Hindlimb muscle (tissue), 1 donor: ENCODE measurements around the gene CEACAM3. TPM values are rescaled to one million over a fixed set of nuclear protein-coding genes. Genes with fewer than 3 reads are reported as not detected.
"Not testable (repeated sequence)": the region's sequence is repeated elsewhere in the genome, so short reads cannot be mapped to it uniquely, and the experiment has no call there.

Experiments used
- DNase-seq: peaks from one replicate; pipeline ENCODE4 v3.0.0-alpha.2; 2013
- polyA plus RNA-seq: library from polyadenylated mRNA; unstranded; fragments of 120-200 nt; gene quantifications from one replicate; pipeline ENCODE4 v1.2.1, GENCODE V29; 2013; ENCODE audit not compliant: insufficient read length

The CEACAM3 gene
- not detected for polyA plus RNA-seq

DNA sequence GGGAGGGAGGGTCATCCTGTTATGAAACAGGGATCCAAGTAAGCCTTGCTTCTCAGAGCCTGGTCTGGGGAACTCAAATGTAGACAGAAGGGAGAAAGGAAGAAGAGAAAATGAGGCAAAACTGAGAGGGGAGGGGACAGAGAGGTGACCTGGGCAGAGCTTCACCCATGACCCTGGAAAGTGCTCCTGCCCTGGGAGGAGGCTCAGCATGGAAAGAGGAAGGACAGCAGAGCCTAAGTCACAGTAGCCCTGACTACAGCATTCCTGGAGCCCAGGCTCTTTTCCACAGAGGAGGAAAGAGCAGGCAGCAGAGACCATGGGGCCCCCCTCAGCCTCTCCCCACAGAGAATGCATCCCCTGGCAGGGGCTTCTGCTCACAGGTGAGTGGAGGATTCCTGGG, at the start of gene CEACAM3:
TSS of gene CEACAM3 (plus strand) at position 226 of the 400 bp plus-strand sequence. CDS start at position 317, 91 bp downstream.
- no peak for DNase-seq

DNA sequence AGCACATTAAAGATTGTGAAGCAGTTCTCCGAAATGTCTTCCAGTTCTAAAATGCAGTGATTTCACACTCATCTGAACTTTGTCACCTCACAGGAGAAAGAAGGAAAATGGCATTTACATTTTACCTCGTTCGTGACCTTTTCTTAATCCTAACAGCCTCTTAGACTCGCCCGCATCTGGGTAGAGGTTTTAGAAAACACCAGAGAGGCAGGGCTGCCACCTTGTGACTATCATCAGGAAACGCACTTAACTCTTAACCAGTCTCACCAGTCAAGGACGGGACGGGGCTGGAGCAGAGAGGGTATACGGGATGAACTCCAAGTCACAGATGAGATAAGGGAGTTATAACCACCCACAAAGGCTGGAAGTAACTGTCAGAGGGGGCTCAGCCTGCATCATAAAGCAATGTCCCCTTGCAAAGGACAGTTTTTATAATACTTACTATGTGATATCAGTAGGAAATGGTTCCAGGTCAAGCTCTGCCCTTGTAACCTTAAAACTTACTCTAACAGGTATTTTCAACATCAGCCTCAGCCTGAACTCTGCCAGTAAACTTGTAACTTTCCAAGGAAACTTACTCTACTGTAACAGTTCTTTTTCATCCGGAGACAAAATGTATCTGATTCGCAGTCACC, 49.7 kb upstream of the CEACAM3 start:
- DNase-seq, result no peak

DNA sequence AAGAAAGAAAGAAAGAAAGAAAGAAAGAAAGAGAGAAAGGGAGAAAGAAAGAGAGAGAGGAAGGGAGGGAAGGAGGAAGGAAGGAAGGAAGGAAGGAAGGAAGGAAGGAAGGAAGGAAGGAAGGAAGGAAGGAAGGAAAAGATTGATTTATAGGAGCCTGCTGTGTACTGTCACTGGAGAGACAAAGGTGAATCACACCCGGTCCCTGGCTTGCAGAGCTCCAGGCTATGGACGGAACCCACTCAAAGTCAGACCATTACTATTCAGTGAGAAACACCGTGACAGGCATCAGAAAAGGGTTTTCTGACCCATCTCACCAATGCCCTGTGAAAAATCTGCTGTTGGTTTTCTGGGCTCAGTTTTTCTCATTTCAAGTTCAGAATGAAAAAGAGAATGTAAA, 48.4 kb upstream of the CEACAM3 start:
- no peak for DNase-seq

DNA sequence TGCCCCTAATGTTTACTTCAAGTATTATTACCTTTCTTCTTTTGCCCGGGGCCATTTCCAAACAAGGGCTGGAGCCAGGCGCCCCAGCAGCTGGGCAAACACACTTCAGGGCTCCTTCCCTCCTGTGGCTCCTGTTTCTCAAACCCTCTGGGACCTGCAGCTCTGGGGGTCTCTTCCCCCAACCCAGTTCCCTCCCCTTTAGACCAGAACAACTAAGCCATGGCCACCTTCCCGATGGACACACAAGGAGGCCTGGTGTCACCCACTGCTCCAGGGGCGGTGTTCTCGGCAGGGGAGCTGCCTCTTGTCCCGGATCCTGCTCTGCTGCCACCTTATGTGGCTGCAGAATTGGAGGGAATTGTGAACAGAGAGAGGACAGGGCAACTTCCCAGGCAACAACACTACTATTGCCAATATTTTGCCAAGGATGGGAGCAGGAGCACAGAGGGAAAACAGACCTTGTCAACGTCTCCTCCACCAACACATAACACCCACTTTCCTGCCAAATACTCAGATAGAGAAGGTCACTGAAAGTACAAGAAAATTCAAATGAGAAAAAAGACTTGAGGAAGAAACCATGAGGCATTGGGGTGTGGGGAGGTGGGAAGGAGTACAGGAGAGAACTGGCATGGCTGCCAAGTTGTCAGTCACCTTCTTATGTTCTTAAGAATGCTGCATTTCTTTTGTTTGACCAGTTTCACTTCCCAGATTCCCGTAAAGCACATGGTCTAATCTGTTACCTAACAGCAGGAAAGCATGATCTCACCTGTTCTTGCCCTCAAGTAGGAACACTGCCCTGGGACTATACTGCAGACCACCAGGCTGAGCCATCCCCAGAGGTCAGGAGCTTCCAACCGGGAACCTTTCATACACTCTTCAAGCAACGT, 45.9 kb upstream of the CEACAM3 start:
- not testable (repeated sequence) for DNase-seq

DNA sequence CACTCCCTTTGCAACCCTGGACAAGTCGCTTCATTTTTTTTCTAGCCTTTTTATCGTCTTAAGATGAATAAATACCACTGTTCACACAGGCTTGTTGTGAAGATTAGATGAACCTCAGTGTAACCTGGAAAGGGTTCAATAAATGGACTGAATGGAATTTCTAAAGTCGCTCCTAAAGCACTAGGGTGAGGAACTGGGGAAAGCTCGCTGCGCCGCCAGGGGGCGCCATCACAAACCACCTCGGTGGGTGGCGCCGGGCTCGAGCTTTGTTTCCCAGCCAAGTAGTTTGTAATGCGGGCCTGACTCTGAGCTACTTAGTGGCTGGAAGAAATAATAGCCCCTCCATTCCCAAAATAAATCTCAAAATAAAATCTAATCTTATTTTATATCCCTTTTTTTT, 43.2 kb upstream of the CEACAM3 start:
- DNase-seq, result no peak

DNA sequence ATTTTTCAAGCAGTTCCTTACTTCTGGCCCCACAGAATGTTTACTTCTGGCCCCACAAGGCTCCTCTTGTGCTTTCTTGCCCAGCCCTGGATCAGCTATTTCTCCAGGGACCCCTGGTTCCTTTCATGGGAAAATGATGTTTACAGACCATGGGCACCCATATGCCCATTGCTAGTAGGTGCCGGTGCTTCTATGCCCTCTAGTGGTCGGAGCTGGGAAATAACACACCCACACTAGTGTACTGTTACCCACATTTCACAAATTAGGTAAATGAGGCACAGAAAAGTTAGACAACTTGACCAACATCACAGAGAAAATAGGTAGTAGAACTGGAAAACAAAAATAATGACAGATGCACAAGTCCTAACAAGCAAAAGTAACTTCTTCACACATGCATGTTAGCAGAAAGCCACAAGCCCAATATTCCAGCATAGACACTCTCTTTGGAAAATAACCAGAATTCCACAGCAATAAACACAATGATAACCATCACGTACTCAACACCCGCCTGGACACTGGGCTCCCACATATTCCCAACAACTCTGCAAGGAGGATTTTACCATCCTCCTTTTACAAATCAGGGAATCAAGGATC, 42.4 kb upstream of the CEACAM3 start:
- no peak for DNase-seq

DNA sequence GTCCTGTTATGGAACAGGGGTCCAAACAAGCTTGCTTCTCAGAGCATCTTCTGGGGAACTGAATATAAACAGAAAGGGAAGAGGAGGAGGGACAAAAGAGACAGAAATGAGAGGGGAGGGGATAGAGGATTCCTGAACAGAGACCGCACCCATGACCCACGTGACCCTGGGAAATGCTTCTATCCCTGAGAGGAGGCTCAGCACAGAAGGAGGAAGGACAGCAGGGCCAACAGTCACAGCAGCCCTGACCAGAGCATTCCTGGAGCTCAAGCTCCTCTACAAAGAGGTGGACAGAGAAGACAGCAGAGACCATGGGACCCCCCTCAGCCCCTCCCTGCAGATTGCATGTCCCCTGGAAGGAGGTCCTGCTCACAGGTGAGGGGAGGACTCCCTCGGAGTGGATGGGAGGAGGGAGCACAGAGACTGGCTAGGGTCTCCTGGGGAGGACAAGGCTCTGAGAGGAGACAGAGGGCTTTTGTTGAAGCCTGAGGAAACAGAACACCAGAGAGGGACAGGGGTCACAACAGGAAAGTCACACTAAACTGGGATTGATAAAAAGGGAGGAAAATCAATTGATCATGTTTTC, 41.0 kb upstream of the CEACAM3 start, which contains the start of gene CEACAM6:
TSS of gene CEACAM6 (plus strand) at position 203 of the 586 bp plus-strand sequence. CDS start at position 312, 109 bp downstream.
- no peak for DNase-seq

DNA sequence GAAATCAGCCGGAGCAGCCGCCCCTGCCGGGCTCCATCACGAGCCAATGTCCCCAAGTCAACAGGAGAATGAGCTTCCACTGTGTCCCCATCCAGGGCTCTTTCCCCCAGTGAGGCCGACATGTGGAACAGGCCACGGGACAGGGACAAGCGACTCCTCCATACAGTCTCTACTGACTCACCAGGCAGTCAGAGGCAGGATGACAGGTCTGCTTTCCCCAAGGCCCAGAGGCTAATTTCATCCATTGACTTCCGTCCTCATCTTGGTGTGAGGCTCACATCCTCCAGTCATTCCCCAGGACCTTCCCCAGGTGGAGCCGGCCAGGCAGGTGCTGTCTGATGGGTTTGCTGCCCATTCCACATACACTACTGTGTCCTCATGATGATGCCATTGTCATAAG, 37.5 kb upstream of the CEACAM3 start:
- DNase-seq, result no peak

DNA sequence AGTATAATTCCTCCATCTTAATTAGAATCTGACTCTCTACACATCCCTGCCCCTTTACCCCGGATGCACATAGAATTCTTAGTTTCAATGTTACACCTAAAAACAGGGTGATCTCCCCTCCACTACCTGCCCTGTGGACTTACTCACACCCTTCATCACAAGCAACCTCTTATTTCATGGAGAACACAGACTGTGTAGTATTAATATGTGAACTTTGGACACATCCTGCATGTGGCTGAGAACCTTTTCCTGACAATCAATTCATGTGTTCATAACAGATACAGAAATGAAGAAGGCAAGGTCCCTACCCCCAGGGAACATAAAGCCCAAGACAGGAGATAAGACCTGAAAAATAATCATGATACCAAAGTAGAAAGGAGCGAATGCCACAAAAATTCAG, 29.3 kb upstream of the CEACAM3 start:
- DNase-seq, result no peak

DNA sequence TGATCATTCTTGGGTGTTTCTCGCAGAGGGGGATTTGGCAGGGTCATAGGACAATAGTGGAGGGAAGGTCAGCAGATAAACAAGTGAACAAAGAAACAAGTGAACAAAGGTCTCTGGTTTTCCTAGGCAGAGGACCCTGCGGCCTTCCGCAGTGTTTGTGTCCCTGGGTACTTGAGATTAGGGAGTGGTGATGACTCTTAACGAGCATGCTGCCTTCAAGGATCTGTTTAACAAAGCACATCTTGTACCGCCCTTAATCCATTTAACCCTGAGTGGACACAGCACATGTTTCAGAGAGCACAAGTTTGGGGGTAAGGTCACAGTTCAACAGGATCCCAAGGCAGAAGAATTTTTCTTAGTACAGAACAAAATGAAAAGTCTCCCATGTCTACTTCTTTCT, 28.3 kb upstream of the CEACAM3 start:
- DNase-seq, result not testable (repeated sequence)

DNA sequence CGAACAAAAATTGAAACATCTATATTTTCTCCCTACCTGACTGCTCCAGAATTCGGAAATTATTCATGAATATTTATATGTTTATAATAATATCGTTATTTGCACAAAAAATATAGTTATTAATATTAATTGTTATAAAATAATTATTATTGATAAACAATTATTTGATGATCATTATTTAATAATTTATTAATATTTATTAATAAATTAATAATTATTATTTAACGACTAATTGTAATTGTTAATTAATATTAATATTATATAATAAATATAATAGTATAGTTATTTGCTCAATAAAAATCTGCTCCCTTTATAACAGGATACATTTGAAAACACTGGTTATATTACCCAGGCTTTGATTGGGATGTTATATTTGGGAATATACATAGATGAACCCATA, 26.8 kb upstream of the CEACAM3 start:
- no peak for DNase-seq

DNA sequence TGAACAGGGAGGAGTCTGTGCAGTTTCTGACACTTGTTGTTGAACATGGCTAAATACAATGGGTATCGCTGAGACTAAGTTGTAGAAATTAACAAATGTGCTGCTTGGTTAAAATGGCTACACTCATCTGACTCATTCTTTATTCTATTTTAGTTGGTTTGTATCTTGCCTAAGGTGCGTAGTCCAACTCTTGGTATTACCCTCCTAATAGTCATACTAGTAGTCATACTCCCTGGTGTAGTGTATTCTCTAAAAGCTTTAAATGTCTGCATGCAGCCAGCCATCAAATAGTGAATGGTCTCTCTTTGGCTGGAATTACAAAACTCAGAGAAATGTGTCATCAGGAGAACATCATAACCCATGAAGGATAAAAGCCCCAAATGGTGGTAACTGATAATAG, 25.0 kb upstream of the CEACAM3 start:
- no peak for DNase-seq

DNA sequence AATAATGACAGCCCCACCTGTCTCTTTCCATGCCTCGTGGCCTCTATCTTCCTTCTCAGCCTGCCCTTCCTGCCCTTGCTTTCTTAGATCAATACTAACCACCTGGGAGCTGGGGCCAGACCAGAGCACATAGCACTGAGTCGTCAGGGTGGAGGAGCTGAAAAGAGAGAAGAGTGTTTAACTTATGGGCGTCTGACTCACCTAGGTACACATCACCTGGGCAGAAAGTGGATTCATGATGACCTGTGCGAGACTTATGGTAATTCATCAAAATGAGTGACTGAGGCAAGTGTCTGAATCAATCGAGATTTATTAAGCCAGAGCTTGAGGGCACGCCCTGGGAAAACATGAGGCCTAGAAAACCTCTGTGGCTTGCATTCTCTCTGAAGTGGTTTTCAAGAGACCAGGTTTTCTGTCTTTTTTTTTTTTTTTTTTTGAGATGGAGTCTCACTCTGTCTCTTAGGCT, 21.8 kb upstream of the CEACAM3 start:
- no peak for DNase-seq

DNA sequence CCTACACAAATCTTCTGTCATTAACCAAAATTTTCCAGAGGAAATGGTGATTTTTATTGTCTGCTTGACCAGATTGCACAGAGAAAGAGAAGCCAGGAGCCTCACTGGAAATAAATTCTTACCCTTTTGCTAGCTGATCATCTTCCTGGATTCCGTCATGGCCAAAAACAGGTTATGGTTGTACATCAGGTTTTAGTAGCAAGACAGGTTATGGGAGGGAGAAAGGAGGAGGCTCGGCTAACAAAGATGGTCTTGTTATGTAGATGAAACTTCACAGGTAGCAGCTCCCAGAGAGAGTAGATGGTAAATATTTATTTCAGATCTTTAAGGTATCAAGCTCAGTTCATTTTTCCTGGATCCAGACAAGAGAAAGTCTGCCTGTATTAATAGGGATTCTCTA, 19.7 kb upstream of the CEACAM3 start:
- no peak for DNase-seq

DNA sequence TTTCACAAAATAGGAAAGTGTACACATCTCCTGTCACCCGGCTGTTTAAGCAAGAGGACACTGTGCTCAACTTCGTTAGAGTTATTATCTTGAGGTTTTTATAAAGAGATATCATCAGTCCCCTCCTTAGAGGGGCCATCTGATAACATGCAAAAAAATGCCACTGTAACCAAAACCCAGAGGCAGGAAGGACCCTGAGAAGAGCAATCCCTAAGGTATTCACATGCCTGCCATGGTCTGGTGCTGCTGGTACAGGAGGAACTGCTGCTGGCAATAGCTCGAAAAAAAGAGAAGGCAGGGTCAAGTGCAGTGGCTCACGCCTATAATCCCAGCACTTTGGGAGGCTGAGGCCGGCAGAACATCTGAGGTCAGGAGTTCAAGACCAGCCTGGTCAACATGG, 12.8 kb upstream of the CEACAM3 start:
- no peak for DNase-seq

DNA sequence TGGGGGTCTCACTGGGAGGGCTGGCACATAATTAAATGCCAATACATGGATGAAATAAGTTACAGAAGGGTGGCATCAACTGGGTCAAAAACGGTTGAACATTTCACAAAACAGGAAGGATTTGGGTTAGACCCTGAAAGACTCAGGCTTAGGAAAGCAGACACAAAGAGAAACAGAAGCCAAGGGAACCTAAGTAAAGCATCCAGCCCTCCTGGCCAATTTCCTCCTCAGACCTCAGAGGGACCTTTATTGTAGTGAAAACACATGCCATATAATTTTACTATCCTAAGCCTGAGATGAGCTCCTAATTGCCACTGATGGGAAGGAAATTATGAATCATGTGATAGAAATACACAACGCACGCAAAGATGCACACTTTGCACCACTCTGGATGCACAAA, 12.1 kb upstream of the CEACAM3 start:
- no peak for DNase-seq

DNA sequence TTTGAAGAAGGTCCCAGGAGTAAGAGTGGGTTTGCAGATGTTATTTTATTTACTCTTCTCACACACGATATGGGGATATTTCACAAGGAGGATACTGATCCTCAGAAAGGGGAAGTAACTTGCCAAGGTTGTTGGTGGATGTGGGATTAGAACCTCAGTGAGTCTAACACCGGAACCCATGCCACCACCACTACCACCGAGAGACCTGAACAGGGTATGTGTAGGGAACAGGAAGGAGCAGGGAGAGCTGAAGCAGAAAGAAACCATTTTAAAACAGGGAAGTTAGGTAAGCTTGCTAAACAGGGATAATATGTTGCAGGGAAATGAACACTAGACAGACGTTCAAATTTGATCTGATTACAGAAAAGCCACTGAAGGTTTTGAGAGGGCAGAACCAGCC, 11.6 kb upstream of the CEACAM3 start:
- no peak for DNase-seq

DNA sequence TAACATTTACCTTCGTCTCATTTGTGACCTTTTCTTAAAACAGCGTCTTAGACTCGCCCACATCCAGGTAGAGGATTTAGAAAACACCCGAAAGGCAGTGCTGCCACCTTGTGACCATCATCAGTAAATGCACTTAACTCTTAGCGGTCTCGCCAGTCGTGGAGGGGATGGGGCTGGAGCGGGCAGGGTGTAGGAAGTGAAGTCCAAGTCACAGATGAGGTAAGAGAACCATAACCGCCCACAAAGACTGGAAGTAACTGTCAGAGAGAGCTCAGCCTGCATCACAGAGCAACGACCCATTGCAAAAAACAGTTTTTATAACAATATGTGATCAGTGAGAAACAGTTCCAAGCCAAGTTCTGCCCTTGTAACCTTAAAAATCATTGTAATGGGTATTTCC, 10.7 kb upstream of the CEACAM3 start:
- no peak for DNase-seq

DNA sequence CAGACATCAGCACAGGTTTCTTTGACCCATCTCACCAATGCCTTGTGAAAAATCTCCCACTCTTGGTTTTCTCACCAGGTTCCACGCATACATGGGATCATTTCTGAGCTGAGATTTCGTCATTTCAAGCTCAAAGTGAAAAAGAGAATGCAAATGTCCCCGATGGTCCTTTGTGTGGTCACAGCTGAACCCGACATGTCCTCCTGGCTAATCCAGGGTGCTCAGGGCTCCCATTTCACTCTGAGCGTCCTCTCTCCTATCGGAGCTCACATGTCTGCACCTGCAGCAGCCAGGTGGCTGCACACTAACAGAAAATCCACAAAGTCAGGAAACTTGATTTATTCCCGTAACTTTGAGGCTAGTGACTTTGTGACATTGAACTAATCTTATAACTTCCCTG, 9.3 kb upstream of the CEACAM3 start:
- no peak for DNase-seq

DNA sequence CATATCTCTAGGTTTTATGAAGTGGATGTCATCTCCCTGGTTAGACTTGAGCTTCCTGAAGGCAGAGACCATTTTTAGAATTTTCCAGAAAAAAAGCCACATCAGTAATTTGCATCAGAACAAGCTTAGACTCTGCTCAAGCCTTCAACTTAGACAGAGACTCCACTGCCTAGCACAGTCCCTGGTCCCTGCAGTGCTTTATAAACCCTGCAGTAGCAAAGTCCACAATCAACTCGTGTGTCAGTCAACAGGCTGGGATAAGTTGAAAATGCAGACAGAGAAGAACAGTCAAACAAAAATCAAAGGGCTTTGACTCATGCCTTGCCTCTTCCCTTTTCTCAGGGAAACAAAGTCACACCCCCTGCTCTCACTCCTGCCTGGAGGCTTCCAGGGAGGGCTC, 7.9 kb upstream of the CEACAM3 start:
- DNase-seq, result not testable (repeated sequence)

DNA sequence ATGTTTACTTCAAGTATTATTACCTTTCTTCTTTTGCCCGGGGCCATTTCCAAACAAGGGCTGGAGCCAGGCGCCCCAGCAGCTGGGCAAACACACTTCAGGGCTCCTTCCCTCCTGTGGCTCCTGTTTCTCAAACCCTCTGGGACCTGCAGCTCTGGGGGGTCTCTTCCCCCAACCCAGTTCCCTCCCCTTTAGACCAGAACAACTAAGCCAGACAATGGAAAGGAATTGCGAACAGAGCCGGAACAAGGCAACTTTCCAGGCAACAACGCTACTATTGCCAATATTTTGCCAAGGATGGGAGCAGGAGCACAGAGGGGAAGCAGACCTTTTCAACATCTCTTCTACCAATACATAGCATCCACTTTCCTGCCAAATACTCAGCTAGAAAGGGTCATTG, 7.3 kb upstream of the CEACAM3 start:
- DNase-seq, result not testable (repeated sequence)

DNA sequence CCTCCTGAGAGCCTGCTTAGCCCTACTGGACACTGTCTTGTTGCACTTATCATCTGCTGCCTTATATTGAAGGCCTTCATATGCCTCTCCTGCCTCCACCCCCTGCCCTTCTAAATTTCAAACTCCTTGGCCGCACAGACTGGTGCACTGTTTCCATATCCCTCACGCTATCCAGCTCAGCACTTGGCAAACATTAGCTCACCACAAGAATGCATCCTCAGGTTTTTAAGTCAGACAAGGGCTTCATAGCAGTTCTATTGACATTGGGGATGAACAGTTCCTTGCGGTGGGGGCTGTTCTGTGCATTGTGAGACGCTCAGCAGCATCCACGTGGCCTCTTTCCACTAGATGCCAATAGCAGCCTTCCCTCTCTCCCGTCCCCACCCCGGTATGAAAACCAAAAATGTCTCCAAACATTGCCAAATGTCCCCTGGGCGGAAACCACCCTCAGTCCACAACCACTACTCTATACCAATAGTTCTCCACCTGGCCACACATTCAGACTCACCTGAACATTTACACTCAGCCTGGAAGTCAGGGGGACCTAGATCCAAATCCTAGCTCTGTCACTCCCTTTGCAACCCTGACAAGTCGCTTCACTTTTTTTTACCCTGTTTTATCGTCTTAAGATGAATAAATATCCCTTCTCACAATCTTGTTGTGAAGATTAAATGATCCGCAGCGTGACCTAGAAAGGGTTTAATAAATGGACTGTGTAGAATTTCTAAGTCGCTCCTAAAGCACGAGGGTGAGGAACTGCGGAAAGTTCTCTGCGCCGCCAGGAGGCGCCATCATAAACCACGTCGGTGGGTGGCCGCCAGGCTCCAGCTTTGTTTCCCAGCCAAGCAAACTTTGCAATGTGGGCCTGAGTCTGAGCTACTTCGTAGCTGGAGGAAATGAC, 3.6 kb upstream of the CEACAM3 start:
- DNase-seq, result no peak
